ENCODE measurements around the gene ADAMTSL3.

ADAMTSL3 gene

GRCh38 chr15:83655237-83655616, 1.3 kb downstream of the ADAMTSL3 start:
- DNase-seq: no peak

- DNase-seq: no peak
Measured at GRCh38 chr15:83656192-83656591, 2.3 kb downstream of the ADAMTSL3 start.

- no peak for DNase-seq
Measured at GRCh38 chr15:83656943-83657528, 3.1 kb downstream of the ADAMTSL3 start.

GRCh38 chr15:83657549-83657948, 3.6 kb downstream of the ADAMTSL3 start:
- no peak for DNase-seq

- DNase-seq: no peak
Measured at GRCh38 chr15:83658430-83659416, 4.8 kb downstream of the ADAMTSL3 start.

GRCh38 chr15:83659417-83659812, 5.5 kb downstream of the ADAMTSL3 start:
- DNase-seq: no peak

- DNase-seq: no peak
Measured at GRCh38 chr15:83665480-83665879, 11.6 kb downstream of the ADAMTSL3 start.

GRCh38 chr15:83670672-83671229, 16.8 kb downstream of the ADAMTSL3 start:
- no peak for DNase-seq

GRCh38 chr15:83671603-83672002, 17.7 kb downstream of the ADAMTSL3 start:
- no peak for DNase-seq

GRCh38 chr15:83673385-83673784, 19.5 kb downstream of the ADAMTSL3 start:
- no peak for DNase-seq

GRCh38 chr15:83682476-83683088, 28.7 kb downstream of the ADAMTSL3 start:
- DNase-seq: no peak

- no peak for DNase-seq
Measured at GRCh38 chr15:83685916-83686332, 32.0 kb downstream of the ADAMTSL3 start.

GRCh38 chr15:83688201-83688600, 34.3 kb downstream of the ADAMTSL3 start:
- no peak for DNase-seq

GRCh38 chr15:83690676-83691075, 36.8 kb downstream of the ADAMTSL3 start:
- no peak for DNase-seq

- no peak for DNase-seq
Measured at GRCh38 chr15:83692746-83693581, 39.0 kb downstream of the ADAMTSL3 start.

GRCh38 chr15:83694015-83694414, 40.1 kb downstream of the ADAMTSL3 start:
- DNase-seq: no peak

- DNase-seq: no peak
Measured at GRCh38 chr15:83694536-83694935, 40.6 kb downstream of the ADAMTSL3 start.

- DNase-seq: no peak
Measured at GRCh38 chr15:83695246-83695645, 41.3 kb downstream of the ADAMTSL3 start.

GRCh38 chr15:83695901-83696425, 42.0 kb downstream of the ADAMTSL3 start:
- no peak for DNase-seq

GRCh38 chr15:83697716-83698115, 43.8 kb downstream of the ADAMTSL3 start:
- no peak for DNase-seq

- no peak for DNase-seq
Measured at GRCh38 chr15:83698294-83698693, 44.4 kb downstream of the ADAMTSL3 start.

- no peak for DNase-seq
Measured at GRCh38 chr15:83699028-83699427, 45.1 kb downstream of the ADAMTSL3 start.
